ENCODE results near the gene PRKAR1B.

The PRKAR1B gene

DNA sequence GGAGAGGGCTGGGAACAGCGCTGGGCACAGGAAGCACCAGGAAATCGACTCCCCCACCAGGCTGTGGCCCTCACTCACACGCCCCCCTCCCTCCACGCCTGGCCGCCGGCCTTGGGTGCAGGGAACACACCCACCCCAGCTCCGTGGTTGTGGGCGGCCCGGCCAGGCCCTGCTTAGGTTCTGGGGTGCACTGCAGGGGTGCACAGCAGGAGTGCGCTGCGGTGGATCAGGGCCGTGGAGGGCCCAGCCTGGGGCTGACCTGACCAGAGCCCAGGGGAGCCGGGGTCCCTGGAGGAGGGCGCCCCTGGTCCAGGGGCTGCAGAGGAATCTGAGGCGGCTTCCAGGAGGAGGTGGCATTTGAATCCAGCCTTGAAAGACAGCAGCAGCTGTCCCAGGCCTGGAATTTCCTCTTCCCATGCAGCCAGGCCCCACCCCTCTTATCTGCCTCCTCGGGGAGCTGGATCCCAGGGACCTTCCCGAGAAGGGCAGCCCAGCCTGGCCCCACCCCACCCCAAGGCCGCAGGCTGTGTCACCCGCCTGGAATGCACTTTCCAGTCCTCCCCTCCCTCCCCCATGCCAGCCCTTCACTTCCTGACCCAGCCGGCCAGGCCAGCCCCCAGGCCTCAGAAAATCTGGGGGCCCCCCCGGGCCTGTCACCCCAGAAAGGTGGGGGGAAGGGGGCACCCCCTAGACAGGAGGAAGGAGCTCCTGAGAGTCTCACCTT is 189.0 kb downstream of the PRKAR1B start:
- DNase-seq, result no peak

DNA sequence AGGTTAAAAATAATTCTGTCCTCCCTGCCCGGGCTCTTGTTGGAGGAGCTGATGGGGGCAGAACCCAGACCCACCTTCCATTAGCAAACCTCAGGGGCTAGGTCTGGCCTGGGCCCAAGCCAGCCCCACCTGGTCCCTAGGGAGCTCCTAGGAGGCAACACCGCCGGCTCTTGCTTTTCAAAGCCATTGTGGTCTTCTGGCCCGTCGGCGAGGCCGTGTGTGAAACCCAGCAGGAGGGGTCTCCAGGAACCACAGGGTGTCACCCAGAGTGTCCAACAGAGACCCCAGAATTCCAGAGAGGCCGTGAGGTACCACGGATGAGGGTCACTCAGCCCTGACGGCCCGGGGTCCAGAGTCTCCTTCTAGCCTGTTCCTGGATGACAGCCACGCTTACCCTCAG is 190.8 kb downstream of the PRKAR1B start:
- no peak for DNase-seq

- no peak for DNase-seq
These were observed 192.1 kb downstream of the PRKAR1B start for GRCh38 chr7:534959-535358.

DNA sequence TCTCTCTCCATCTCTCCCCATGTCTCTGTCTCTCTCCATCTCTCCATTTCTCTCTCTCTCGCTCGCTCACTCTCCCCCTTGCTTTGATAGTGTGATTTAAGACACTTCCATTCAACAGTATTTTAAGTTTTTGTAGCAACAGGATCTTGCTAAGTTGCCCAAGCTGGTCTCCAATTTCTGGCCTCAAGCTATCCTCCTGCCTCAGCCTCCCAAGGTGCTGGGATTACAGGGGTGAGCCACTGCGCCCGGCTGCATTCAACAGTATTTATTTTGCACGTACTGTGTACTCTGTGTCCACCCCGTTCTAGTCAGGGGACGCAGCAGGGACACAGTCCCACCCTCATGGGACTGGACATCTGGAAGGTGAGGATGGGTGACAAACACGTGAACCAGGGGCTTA is 193.0 kb downstream of the PRKAR1B start:
- no peak for DNase-seq

DNA sequence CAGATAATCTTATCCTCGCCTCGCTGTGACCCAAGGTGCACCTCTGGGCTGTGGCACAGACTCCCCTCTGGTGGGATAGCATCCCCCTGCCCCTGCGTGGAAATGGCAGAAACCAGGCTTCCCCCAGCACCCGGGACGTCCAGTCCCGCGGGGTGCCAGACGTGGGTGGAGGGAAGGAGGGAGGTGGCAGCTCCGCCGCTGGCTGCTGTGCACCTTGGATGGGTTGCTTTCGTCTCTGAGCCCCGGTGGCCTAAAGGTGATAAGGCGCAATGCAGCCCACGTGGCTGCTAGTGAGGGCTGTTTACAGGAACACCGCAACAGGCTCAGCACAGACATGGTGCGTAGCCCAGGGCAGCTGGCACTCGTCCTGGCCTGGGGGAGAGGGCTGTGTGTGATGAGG is 193.8 kb downstream of the PRKAR1B start:
- no peak for DNase-seq

- DNase-seq, result no peak
These were observed 194.5 kb downstream of the PRKAR1B start for GRCh38 chr7:532379-533143.

DNA sequence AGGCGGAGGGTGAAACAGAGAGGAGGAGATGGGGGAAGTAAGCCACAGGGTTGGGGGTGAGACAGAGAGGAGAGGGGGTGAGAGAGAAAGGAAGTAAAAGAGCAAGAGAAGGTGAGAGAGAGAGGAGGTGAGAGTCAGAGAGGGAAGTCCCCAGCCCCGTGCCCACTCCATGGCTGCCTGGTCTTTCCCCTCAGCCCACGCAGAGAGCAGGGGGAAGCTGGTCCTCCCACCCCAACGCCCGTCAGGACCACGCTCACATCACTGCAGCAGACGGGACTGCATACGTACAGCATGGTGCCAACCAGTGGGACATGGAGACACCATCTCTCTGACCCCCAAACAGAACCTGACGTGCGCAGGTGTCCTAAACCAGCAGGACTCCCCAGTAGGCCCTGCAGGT is 195.3 kb downstream of the PRKAR1B start:
- no peak for DNase-seq

GRCh38 chr7:528451-528850 is 198.6 kb downstream of the PRKAR1B start:
- no peak for DNase-seq

DNA sequence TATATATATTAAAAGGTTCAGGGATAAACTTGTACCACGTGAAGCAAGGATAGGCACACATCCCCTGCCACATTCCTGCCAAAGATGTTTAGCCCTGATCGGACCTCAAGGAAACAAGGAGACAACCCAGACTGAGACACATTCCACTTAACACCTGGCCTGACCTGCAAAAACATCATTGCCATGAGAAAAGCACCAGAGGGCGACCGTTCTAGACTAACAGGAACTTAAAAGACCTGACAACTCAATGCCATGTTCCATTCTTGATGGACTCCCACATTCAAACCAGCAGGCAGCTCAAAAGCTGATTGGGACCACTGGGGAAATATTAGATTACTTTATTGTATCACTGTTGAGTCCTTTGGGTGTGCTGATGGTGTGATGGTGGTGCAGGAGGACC is 199.4 kb downstream of the PRKAR1B start:
- no peak for DNase-seq

GRCh38 chr7:526460-527034 is 200.5 kb downstream of the PRKAR1B start:
- no peak for DNase-seq

DNA sequence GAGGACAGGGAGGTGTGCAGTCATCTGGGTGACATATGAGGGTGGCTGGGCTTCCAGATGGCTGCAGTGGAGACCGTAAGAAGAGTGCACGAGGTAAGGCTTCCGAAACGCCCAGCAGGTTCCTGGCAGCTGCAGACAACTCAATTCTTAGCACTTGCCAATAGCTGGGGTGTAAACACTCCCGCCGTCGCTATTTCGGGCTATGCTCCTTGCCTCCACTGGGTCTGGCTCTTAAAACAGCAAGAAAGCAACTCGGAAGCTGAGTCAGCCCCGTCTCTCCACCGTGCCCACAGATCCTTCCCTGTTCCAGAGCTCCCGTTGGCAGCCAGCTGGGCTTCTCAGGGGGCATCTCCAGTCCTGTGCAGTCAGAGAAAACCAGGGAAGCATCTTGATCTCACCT is 201.3 kb downstream of the PRKAR1B start:
- DNase-seq, result no peak

DNA sequence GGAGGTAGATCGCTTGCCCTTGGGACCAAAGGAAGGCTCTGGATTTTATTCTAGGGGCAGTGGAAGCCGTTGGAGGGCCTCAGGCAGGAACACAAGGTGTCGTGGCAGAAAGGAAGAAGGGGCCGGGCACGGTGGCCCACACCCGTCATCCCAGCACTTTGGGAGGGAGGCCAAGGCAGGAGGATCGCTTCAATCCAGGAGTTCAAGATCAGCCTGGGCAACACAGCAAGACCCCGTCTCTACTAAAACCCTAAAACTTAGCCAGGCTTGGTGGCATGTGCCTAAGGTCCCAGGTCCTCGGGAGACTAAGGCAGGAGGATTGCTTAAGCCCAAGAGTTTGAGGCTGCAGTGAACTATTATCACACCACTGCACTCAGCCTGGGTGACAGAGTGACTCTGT is 202.3 kb downstream of the PRKAR1B start:
- DNase-seq, result no peak

DNA sequence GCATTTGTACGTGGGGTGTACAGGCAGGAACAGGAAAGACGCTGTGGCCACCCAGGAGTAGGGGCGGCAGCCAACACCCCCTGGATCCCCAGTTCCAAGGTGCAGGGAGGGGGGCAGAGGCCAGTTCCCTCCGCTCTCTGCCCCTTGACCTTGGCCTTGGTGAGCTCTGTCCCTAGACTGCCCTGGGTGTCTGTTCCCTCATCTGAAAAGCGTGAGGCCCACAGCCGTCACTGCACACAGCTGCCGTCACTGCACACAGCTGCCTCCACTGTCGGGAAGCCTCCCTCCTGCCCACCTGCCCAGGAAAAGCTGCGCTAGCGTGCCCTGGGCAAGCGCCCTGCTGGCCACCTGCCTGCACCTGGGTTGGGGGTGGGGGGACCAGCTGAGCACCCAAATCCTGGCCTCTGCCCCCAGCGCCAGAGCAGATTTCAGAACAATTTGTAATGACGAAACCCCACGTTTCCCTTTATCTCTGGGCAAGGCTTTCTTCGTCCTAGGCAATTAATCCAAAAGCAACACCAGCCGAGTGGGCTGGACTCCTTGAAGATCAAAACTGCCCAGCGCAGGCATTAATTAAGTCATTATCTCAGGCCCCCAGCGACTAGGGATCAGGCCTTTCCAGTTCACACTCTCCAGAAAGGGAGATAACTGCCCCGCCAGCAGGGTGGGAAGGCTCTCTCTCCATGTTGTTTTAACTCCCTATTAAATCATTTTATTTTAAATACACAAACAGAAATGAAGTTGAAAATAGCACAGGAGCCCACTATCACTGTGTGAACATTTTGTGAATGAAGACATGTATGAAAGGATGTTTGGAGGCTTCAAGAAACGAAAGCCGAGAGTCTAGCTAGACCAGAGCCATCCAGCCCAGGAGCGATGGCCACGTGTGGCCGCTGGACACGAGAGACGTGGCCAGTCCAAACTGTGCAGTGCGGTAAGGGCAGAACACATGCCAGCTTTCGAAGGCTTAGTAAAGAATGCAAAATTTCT is 203.4 kb downstream of the PRKAR1B start:
- DNase-seq, result no peak

GRCh38 chr7:522951-523314 is 204.1 kb downstream of the PRKAR1B start:
- no peak for DNase-seq

- no peak for DNase-seq
These were observed 204.8 kb downstream of the PRKAR1B start for GRCh38 chr7:522071-522950.

- no peak for DNase-seq
These were observed 205.6 kb downstream of the PRKAR1B start for GRCh38 chr7:521221-522070.

GRCh38 chr7:520503-521161 is 206.4 kb downstream of the PRKAR1B start:
- DNase-seq, result no peak

DNA sequence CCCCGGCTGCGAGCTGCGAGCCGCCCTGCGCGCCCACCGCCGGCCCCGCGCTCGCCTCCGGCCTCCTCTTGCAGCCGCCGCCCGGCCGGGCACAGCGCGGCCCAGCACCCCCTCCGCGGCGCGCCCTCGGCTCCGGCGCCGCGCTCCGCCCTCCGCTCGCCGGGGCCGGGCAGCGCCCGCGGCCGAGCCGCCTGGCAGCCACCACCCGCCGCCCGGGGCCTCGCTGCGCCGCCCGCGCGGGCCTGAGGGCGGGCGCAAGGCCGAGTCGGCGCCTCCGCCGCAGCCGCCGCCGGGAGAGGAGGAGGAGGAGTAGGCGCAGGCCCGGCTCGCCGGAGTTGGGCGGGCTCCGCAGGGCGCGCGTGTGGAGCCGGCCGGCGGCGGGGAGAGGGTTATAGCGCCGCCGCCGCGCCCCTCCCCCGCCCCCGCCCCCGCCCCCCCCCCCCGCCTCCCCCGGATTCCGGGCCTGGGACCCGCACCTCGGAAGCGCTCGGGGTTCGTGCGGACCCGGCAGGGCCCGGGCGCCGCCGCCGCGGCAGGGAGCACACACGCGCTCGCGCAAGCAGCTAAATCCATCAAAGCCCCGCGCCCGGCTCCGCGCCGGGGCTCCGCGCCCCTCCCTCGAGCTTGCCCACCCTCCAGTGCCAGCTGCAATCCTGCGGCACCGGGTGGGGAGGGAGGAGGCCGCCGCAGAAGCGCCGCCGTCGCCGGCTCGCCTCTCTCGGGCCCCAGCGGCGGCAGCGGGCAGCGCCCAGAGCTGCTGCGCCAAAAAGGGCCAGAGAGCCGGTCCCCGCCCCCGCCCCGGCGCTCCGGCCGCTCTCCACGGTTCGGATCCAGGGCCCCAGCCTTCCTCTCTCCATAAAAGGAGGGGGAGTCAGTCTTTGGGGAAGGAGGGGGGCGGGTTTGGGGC is 207.3 kb downstream of the PRKAR1B start, which contains the start of gene PDGFA:
Gene PDGFA (minus strand): TSS at position 363 of the 907 bp plus-strand sequence. CDS start 845 bp downstream, outside the sequence.
- DNase-seq, result no peak
